HL-60 (cell line): ENCODE measurements around the gene ADAM15.
A peak's percentile ranks its signal among the peaks of the same experiment; 100 is the strongest.

Experiments used
- DNase-seq, 2 experiments: peaks; one replicate each; pipeline ENCODE4 v3.0.0-alpha.2; 2010 to 2020; ENCODE audit warnings: low read depth in 1 of 2, low spot score in 1 of 2
- H3K27ac ChIP-seq: fragments of 250-450 bp; sonication (Bioruptor Pico); replicated peaks from 2 replicates; pipeline ENCODE4 v1.5.1; 2020; ENCODE audit warnings: mild to moderate bottlenecking, moderate library complexity
- H3K27me3 ChIP-seq: fragments of 250-450 bp; sonication (Bioruptor Pico); 2 replicates; pipeline ENCODE4 v1.5.1; 2021; ENCODE audit warnings: mild to moderate bottlenecking, moderate library complexity; ENCODE audit not compliant: insufficient read depth, poor library complexity, severe bottlenecking
- H3K4me3 ChIP-seq: replicated peaks from 2 replicates; pipeline ENCODE4 v1.5.1; 2011; ENCODE audit warnings: mild to moderate bottlenecking, control low read depth, low read length; ENCODE audit not compliant: insufficient read depth
- GABPA ChIP-seq: IDR thresholded peaks from 2 replicates; pipeline ENCODE4 v1.6.1; 2012; ENCODE audit warnings: low read depth
- POLR2AphosphoS5 ChIP-seq: IDR thresholded peaks from 2 replicates; pipeline ENCODE4 v1.6.1; 2012; ENCODE audit warnings: low read depth
- SPI1 ChIP-seq: IDR thresholded peaks from 2 replicates; pipeline ENCODE4 v1.6.1; 2012; ENCODE audit warnings: low read depth, mild to moderate bottlenecking, borderline replicate concordance
- TF ChIP-seq, protein P1 (sequence below): IDR thresholded peaks from one replicate; pipeline ENCODE4 v1.5.1; 2011; ENCODE audit warnings: low read length, control low read depth, inconsistent platforms; ENCODE audit not compliant: insufficient read depth
- TF ChIP-seq, protein P2 (sequence below): IDR thresholded peaks from 2 replicates; pipeline ENCODE4 v1.6.1; 2012; ENCODE audit warnings: low read depth; ENCODE audit not compliant: insufficient replicate concordance

ADAM15 gene

DNA sequence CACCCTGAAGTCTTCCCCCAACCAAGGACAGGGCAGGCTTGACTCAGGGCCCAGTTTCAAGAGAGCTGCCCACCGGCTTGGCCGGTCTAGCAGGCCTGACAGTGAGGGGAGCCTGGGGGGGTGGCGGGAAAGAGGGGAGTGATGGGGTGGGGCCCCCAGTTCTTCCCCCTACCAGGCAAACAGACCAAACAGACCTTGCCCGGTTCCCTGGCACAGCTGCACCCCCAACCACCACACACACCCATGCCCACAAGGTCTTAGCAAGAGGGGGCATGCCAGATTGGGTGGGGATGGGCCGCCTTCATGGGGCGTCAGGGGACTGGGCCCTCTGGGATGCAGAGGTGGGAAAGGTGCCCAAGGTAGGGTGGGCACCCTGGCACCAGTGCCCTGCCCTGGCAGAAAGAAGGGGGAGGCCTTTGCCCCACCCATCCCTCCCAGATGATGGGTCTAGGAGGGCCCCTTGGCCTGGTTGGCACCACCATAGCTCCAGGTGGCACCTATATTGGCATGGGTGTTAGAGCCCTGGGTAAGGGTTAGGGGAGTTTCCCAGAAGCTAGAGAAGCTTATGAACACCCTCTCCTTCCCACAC lies 39.6 kb upstream of the ADAM15 start:
- Histone ChIP-seq H3K27ac (peak overlapping the region; percentile 94), H3K27me3 (no peaks in the 10 kb centered on the region), H3K4me3 (peak overlapping the region; percentile 76; the same call in 1 of the 2 replicates)
- peak in 1 of 2 experiments; percentile 22 for DNase-seq
- no peak for TF ChIP-seq GABPA
- no peak for TF ChIP-seq POLR2AphosphoS5
- TF ChIP-seq, protein P1, sequence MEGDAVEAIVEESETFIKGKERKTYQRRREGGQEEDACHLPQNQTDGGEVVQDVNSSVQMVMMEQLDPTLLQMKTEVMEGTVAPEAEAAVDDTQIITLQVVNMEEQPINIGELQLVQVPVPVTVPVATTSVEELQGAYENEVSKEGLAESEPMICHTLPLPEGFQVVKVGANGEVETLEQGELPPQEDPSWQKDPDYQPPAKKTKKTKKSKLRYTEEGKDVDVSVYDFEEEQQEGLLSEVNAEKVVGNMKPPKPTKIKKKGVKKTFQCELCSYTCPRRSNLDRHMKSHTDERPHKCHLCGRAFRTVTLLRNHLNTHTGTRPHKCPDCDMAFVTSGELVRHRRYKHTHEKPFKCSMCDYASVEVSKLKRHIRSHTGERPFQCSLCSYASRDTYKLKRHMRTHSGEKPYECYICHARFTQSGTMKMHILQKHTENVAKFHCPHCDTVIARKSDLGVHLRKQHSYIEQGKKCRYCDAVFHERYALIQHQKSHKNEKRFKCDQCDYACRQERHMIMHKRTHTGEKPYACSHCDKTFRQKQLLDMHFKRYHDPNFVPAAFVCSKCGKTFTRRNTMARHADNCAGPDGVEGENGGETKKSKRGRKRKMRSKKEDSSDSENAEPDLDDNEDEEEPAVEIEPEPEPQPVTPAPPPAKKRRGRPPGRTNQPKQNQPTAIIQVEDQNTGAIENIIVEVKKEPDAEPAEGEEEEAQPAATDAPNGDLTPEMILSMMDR, result no peak
- TF ChIP-seq, protein P2, sequence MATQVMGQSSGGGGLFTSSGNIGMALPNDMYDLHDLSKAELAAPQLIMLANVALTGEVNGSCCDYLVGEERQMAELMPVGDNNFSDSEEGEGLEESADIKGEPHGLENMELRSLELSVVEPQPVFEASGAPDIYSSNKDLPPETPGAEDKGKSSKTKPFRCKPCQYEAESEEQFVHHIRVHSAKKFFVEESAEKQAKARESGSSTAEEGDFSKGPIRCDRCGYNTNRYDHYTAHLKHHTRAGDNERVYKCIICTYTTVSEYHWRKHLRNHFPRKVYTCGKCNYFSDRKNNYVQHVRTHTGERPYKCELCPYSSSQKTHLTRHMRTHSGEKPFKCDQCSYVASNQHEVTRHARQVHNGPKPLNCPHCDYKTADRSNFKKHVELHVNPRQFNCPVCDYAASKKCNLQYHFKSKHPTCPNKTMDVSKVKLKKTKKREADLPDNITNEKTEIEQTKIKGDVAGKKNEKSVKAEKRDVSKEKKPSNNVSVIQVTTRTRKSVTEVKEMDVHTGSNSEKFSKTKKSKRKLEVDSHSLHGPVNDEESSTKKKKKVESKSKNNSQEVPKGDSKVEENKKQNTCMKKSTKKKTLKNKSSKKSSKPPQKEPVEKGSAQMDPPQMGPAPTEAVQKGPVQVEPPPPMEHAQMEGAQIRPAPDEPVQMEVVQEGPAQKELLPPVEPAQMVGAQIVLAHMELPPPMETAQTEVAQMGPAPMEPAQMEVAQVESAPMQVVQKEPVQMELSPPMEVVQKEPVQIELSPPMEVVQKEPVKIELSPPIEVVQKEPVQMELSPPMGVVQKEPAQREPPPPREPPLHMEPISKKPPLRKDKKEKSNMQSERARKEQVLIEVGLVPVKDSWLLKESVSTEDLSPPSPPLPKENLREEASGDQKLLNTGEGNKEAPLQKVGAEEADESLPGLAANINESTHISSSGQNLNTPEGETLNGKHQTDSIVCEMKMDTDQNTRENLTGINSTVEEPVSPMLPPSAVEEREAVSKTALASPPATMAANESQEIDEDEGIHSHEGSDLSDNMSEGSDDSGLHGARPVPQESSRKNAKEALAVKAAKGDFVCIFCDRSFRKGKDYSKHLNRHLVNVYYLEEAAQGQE, result no peak
- no peak for TF ChIP-seq SPI1

DNA sequence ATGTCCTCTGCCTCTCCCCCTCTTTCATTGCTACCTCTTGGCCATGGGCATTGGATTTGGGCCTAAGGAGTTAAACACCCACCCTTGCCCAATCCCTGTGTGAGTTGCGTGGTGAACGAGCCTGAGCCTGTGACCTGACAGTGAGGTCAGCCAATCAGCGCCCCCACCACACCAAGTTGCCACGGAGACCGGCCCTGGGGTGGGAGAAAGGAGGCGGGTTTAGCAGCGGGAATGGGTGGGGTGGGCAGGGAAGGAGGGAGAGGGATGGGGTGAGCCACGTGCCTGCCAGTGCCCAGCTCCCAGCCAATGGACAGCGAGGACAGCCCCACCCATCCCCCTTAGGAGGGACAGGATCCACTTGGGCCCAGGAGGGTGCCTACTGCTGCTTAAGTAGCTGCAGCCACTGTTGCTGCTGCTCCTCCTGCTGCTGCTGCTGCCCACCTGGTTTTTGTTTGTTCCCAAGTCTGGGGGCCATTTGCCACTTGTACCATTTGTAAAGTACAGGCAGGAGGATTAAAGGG lies 39.0 kb upstream of the ADAM15 start:
- no peaks in the 10 kb centered on the region for H3K27me3 ChIP-seq
- DNase-seq, result peak; percentile 71 to 79
- peak overlapping the region; percentile 94 for H3K27ac ChIP-seq
- H3K4me3 ChIP-seq, result no peak overlapping the region
- TF ChIP-seq SPI1, result no peak
- TF ChIP-seq POLR2AphosphoS5, result no peak
- TF ChIP-seq, protein P2, result no peak
- TF ChIP-seq, protein P1, result no peak
- no peak for TF ChIP-seq GABPA

DNA sequence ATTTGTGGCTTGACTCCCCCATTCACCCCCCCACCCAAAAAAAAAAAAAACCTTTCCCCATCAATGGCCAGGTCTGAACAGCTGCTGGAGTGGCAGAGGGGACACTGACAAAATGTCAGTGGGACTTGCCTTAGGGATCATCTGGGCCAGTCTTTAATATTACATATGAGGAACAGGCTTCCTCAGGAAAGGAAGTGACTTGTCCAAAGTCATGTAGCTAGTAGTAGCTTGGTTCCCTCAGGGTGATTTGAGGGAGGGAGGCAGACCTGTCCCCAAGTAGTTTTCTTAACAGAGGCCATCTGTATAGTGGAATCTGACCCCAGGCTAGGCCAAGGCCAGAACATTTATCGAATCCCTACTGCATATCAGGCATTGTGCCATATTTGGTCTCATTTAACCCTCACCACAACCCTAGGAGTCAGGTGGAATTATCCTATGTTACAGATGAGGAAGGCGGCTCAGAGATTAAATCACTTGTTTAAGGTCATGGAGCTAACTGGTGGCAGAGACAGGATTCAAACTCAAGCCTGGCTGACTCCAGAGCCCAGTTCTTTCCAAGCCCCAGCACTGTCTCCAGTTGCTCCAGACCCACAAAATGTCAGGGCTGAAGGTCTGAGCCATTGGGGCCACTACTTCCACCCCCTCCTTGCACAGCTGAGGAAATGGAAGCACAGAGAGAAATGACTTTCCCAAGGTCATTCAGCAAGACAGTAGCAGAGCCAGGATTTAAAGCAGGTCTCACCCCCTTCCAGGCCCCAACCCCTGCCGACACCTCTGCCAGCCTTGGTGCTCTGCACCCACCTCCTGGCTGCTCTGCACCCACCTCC lies 38.1 kb upstream of the ADAM15 start:
- TF ChIP-seq SPI1, result peak; percentile 79
- no peak for TF ChIP-seq GABPA
- TF ChIP-seq POLR2AphosphoS5, result no peak
- no peaks in the 10 kb centered on the region for H3K27me3 ChIP-seq
- H3K4me3 ChIP-seq, result no peak overlapping the region
- peak overlapping the region; percentile 94 for H3K27ac ChIP-seq
- peak in 1 of 2 experiments; percentile 36 for DNase-seq

DNA sequence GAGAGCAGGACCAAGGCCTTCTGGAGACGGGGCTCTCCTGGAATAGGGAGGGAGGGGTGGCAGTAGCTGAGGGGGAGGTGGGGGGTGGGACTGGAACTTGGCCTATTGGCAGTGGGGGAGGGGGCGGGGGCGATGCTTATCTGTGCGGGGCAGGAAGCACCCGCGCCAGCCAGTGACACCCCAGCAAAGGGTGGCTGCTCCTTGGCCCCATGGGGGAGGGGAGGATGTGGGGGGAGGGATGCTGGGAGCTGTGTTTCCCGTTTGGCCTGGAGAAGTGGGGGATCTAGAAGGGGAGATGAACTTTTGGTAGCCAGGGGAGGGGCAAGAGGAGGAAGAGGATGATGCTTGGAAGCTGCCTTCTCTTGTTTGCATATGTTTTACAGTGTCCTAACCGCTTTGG lies 37.5 kb upstream of the ADAM15 start:
- Histone ChIP-seq H3K27ac (no peak overlapping the region; the same call in 1 of the 2 replicates), H3K27me3 (no peaks in the 10 kb centered on the region), H3K4me3 (no peak overlapping the region)
- peak in 1 of 2 experiments; percentile 50 for DNase-seq
- TF ChIP-seq POLR2AphosphoS5 (no peak), SPI1 (no peak), GABPA (no peak)
- TF ChIP-seq, protein P2, result no peak
- TF ChIP-seq, protein P1, result no peak
